Kasumi-1 (cell line): Measurements from ENCODE around the gene MAGEE2.
"Not testable (repeated sequence)": the region's sequence is repeated elsewhere in the genome, so short reads cannot be mapped to it uniquely, and the experiment has no call there.

Experiments
- DNase-seq, 2 experiments: peaks; one replicate each; lab custom pipeline; 2025; lab: John Stamatoyannopoulos, UW

Gene MAGEE2

GRCh38 chrX:75784680-75785491, at the start of gene MAGEE2:
MAGEE2 (minus strand) TSS chrX:75785254; CDS start chrX:75785051, 203 bp downstream.
- DNase-seq = no peak

GRCh38 chrX:75786290-75786689, 1.2 kb upstream of the MAGEE2 start:
- no peak for DNase-seq

GRCh38 chrX:75781611-75782010, 3.4 kb downstream of the MAGEE2 start:
- no peak for DNase-seq

GRCh38 chrX:75768063-75768462, 17.0 kb downstream of the MAGEE2 start:
- DNase-seq = not testable (repeated sequence)

GRCh38 chrX:75748431-75748830, 36.6 kb downstream of the MAGEE2 start:
- no peak for DNase-seq

- DNase-seq = peak; percentile 6 to 13
These were observed 38.0 kb downstream of the MAGEE2 start for GRCh38 chrX:75746891-75747639.
